GM12878 (cell line): Measurements from ENCODE around the gene GRIK2. TPM values are rescaled to one million over a fixed set of nuclear protein-coding genes. Genes with fewer than 3 reads are reported as not detected.

Experiments used
- ATAC-seq: fragments of 200-7000 bp; cut with Tn5 transposase; 3 replicates; pipeline ENCODE4 v1.9.1; 2020; ENCODE audit warnings: mild to moderate bottlenecking, moderate library complexity
- BruUV-seq: library from RNA; stranded (reverse); fragments of 400-500 nt; replicated peaks from 2 replicates; lab custom pipeline; 2021; lab: Mats Ljungman, UMichigan
- CTCF ChIA-PET: fragments of 300-600 bp; sonication (Branson Sonifier 250); formaldehyde crosslinking; extraction: SDS; loops from one replicate; lab custom pipeline; 2021; ENCODE audit warnings: inconsistent platforms; lab: Yijun Ruan, JAX
- POLR2A ChIA-PET: fragments of 350-600 bp; formaldehyde crosslinking; extraction: SDS; loops from one replicate; lab custom pipeline; 2021; ENCODE audit warnings: inconsistent platforms; lab: Charles Lee
- RAD21 ChIA-PET: fragments of 300-600 bp; sonication (Branson Sonifier 250); formaldehyde crosslinking; loops from one replicate; lab custom pipeline; 2023; ENCODE audit warnings: antibody characterized with exemption; ENCODE audit not compliant: unreplicated experiment; lab: Charles Lee
- SMC1A ChIA-PET: fragments of 300-600 bp; sonication (Branson Sonifier 250); formaldehyde crosslinking; loops from one replicate; lab custom pipeline; 2023; ENCODE audit not compliant: unreplicated experiment, uncharacterized antibody; lab: Charles Lee
- DNase-seq: peaks from one replicate; pipeline ENCODE4 v3.0.0-alpha.2; 2011; ENCODE audit warnings: low read depth, low spot score
- FAIRE-seq: peaks from 3 replicates; lab custom pipeline; 2011; peaks lifted over from hg19 to GRCh38; lab: Jason Lieb, UNC
- H2AFZ ChIP-seq: 2 replicates; pipeline ENCODE4 v1.6.0; 2011; ENCODE audit warnings: low read depth, low read length, control low read depth; ENCODE audit not compliant: control insufficient read depth
- H3K27ac ChIP-seq: 2 replicates; pipeline ENCODE4 v1.5.1; 2011; ENCODE audit warnings: control low read depth; ENCODE audit not compliant: control insufficient read depth, insufficient read depth
- H3K27me3 ChIP-seq, 2 experiments: replicated peaks in 1 of 2; 2 replicates each; pipeline versions ENCODE4 v1.6.0 to v1.6.1; 2011; ENCODE audit warnings: low read length in 1 of 2; ENCODE audit not compliant: control insufficient read depth in 2 of 2, insufficient read depth in 2 of 2
- H3K36me3 ChIP-seq, 2 experiments: 2 replicates each; pipeline ENCODE4 v1.5.1; 2011; ENCODE audit warnings: low read length in 1 of 2; ENCODE audit not compliant: control insufficient read depth in 2 of 2, insufficient read depth in 2 of 2
- H3K4me1 ChIP-seq: 2 replicates; pipeline ENCODE4 v1.6.1; 2011; ENCODE audit warnings: mild to moderate bottlenecking, low read length, moderate library complexity, mixed read lengths; ENCODE audit not compliant: control insufficient read depth, insufficient read depth
- H3K4me2 ChIP-seq: 2 replicates; pipeline ENCODE4 v1.6.0; 2011; ENCODE audit warnings: control low read depth; ENCODE audit not compliant: control insufficient read depth, insufficient read depth
- H3K4me3 ChIP-seq: fragments of 200-600 bp; sonication (generic); 2 replicates; pipeline ENCODE4 v1.5.1; 2016
- H3K79me2 ChIP-seq: 2 replicates; pipeline ENCODE4 v1.6.0; 2011; ENCODE audit warnings: low read length; ENCODE audit not compliant: control insufficient read depth, insufficient read depth
- H3K9ac ChIP-seq: 2 replicates; pipeline ENCODE4 v1.8.0; 2011; ENCODE audit warnings: low read length, control low read depth, mixed read lengths; ENCODE audit not compliant: control insufficient read depth, insufficient read depth
- H3K9me3 ChIP-seq: replicated peaks from 3 replicates; pipeline ENCODE4 v1.5.1; 2011; ENCODE audit warnings: mild to moderate bottlenecking, low read length; ENCODE audit not compliant: control insufficient read depth, insufficient read depth
- H4K20me1 ChIP-seq: 2 replicates; pipeline ENCODE4 v1.6.0; 2011; ENCODE audit not compliant: control insufficient read depth, insufficient read depth
- ESRRA ChIP-seq: IDR thresholded peaks from 2 replicates; pipeline ENCODE4 v1.6.1; 2012; ENCODE audit warnings: mild to moderate bottlenecking, low read length, improper control_type of control experiment
- IKZF1 ChIP-seq: fragments of 450-650 bp; conservative IDR thresholded peaks from 2 replicates; pipeline ENCODE4 v1.6.1; 2017; ENCODE audit warnings: antibody characterized with exemption, mild to moderate bottlenecking
- JUND ChIP-seq: IDR thresholded peaks from 2 replicates; pipeline ENCODE4 v1.6.1; 2012; ENCODE audit warnings: low read depth, mild to moderate bottlenecking, low read length, improper control_type of control experiment, moderate library complexity
- KAT2A ChIP-seq: conservative IDR thresholded peaks from 2 replicates; pipeline ENCODE4 v1.6.1; 2011; ENCODE audit warnings: low read depth, low read length; ENCODE audit not compliant: control insufficient read depth
- LARP7 ChIP-seq: fragments of 450-650 bp; IDR thresholded peaks from 2 replicates; pipeline ENCODE4 v1.6.1; 2017; ENCODE audit warnings: mild to moderate bottlenecking
- MEF2A ChIP-seq: IDR thresholded peaks from 2 replicates; pipeline ENCODE4 v1.6.1; 2011; ENCODE audit warnings: low read depth, mild to moderate bottlenecking, low read length, moderate library complexity; ENCODE audit not compliant: insufficient read depth
- NBN ChIP-seq: fragments of 450-650 bp; IDR thresholded peaks from 2 replicates; pipeline ENCODE4 v1.6.1; 2016
- RAD51 ChIP-seq: fragments of 450-650 bp; IDR thresholded peaks from 2 replicates; pipeline ENCODE4 v1.6.1; 2016; ENCODE audit warnings: moderate library complexity, mild to moderate bottlenecking, inconsistent platforms
- RBBP5 ChIP-seq: fragments of 200-600 bp; sonication (generic); conservative IDR thresholded peaks from 2 replicates; pipeline ENCODE4 v1.6.1; 2016
- RUNX3 ChIP-seq: IDR thresholded peaks from 2 replicates; pipeline ENCODE4 v1.6.1; 2012; ENCODE audit warnings: low read length, inconsistent platforms
- STAT1 ChIP-seq: fragments of 450-650 bp; conservative IDR thresholded peaks from 2 replicates; pipeline ENCODE4 v1.6.1; 2014; ENCODE audit warnings: antibody characterized with exemption, mild to moderate bottlenecking
- YBX1 ChIP-seq: fragments of 450-650 bp; IDR thresholded peaks from 2 replicates; pipeline ENCODE4 v1.6.1; 2016; ENCODE audit warnings: antibody characterized with exemption
- ZNF217 ChIP-seq: fragments of 450-650 bp; IDR thresholded peaks from 2 replicates; pipeline ENCODE4 v1.6.1; 2017; ENCODE audit warnings: antibody characterized with exemption, mild to moderate bottlenecking
- in situ Hi-C: fragments of 300-500 bp; cut with MboI; formaldehyde crosslinking; loops from 9 replicates; pipeline ENCODE4 v1.14.3; 2018; ENCODE audit warnings: mixed read lengths
- intact Hi-C: fragments of 100-400 bp; cut with micrococcal nuclease; formaldehyde crosslinking; loops from one replicate; pipeline ENCODE4 v1.14.2; 2022; ENCODE audit not compliant: unreplicated experiment
- polyA plus RNA-seq, 11 experiments: library from polyadenylated mRNA; depleted of rRNA in 4 of 11; unstranded in 6 of 11; stranded (reverse) in 5 of 11; fragments of >200 nt; fragmentation: Nextera tagmentation in 4 of 11; fragmentation: Illumina TruSeq in 1 of 11; extraction: Ambion mirVana in 4 of 11; extraction: Trizol in 1 of 11; gene quantifications; 1 replicate in 1 of 11; 2 replicates in 10 of 11; pipeline versions ENCODE4 v1.2.1 to v1.2.3, GENCODE V29; 2011 to 2016; ENCODE audit warnings: inconsistent platforms in 2 of 11, missing spikeins in 2 of 11, low read depth in 1 of 11
- total RNA-seq, 4 experiments: library from RNA; depleted of rRNA in 3 of 4; stranded (reverse); fragments of >200 nt in 3 of 4; fragmentation: Illumina TruSeq in 1 of 4; extraction: Trizol in 1 of 4; gene quantifications; 2 replicates each; pipeline versions ENCODE4 v1.2.1 to v1.2.3, GENCODE V29; 2013 to 2021
- TF ChIP-seq, protein P1 (sequence below): IDR thresholded peaks from 2 replicates; pipeline ENCODE4 v1.6.1; 2011; ENCODE audit warnings: mild to moderate bottlenecking, low read depth, low read length, moderate library complexity; ENCODE audit not compliant: insufficient replicate concordance
- TF ChIP-seq, protein P2 (sequence below): IDR thresholded peaks from 2 replicates; pipeline ENCODE4 v1.6.1; 2012; ENCODE audit warnings: low read length, inconsistent platforms
- TF ChIP-seq, protein P3 (sequence below), 3 experiments: IDR thresholded peaks in 2 of 3; conservative IDR thresholded peaks in 1 of 3; 2 replicates each; pipeline ENCODE4 v1.5.1; 2011; ENCODE audit warnings: low read depth in 3 of 3, low read length in 3 of 3, mild to moderate bottlenecking in 3 of 3, control low read depth in 2 of 3, moderate library complexity in 2 of 3, inconsistent platforms in 1 of 3, mixed read lengths in 1 of 3; ENCODE audit not compliant: control insufficient read depth in 2 of 3, insufficient read depth in 1 of 3; ENCODE audit errors: extremely low read depth in 1 of 3
- TF ChIP-seq, protein P4 (sequence below): fragments of 150-350 bp; IDR thresholded peaks from 2 replicates; pipeline ENCODE4 v1.6.1; 2014; ENCODE audit warnings: mild to moderate bottlenecking, low read depth, low read length
- TF ChIP-seq, protein P5 (sequence below): fragments of 450-650 bp; IDR thresholded peaks from 2 replicates; pipeline ENCODE4 v1.6.1; 2018; ENCODE audit warnings: borderline replicate concordance, mild to moderate bottlenecking; ENCODE audit not compliant: partially characterized antibody

The GRIK2 gene
- total and polyA plus RNA-seq, 10 of the 15 experiments (the other 5 are each of a cell fraction or from before 2014, with no cell fraction given): not detected

DNA sequence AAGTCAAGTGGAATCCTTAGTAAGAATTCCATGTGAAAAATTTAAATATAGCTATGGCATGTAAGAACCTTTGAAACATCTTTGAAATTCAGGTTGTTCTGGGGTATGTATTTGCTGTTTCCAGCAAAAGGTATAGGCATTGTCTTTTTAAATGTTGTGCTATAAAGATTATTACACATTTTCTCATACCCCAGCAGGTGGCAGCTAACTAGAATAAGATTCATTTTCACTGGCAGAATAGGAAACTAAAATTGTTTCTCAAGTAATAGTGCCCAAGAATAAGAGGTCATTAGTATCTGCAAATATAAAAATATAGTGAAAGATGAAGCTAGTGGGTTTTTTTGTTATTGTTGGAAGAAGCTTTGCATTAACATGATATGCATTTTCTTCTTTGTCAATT is 1.8 kb downstream of the GRIK2 start:
- Histone ChIP-seq H3K4me1 (no peaks in the 10 kb centered on the region), H3K27me3 (peaks cover 14 to 15% of the 10 kb centered on the region in 2 experiments)
- in situ Hi-C loops: no loop called here
- no TSS peak for BruUV-seq
- no peak for FAIRE-seq
- TF ChIP-seq ESRRA: no peak
- no peak for TF ChIP-seq IKZF1
- no peak for TF ChIP-seq RUNX3
- TF ChIP-seq KAT2A: no peak
- TF ChIP-seq, protein P1, sequence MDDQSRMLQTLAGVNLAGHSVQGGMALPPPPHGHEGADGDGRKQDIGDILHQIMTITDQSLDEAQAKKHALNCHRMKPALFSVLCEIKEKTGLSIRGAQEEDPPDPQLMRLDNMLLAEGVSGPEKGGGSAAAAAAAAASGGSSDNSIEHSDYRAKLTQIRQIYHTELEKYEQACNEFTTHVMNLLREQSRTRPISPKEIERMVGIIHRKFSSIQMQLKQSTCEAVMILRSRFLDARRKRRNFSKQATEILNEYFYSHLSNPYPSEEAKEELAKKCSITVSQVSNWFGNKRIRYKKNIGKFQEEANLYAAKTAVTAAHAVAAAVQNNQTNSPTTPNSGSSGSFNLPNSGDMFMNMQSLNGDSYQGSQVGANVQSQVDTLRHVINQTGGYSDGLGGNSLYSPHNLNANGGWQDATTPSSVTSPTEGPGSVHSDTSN: no peak
- TF ChIP-seq NBN: no peak
- TF ChIP-seq, protein P2, sequence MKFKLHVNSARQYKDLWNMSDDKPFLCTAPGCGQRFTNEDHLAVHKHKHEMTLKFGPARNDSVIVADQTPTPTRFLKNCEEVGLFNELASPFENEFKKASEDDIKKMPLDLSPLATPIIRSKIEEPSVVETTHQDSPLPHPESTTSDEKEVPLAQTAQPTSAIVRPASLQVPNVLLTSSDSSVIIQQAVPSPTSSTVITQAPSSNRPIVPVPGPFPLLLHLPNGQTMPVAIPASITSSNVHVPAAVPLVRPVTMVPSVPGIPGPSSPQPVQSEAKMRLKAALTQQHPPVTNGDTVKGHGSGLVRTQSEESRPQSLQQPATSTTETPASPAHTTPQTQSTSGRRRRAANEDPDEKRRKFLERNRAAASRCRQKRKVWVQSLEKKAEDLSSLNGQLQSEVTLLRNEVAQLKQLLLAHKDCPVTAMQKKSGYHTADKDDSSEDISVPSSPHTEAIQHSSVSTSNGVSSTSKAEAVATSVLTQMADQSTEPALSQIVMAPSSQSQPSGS: no peak
- TF ChIP-seq RBBP5: no peak
- TF ChIP-seq RAD51: no peak
- no peak for TF ChIP-seq YBX1
- TF ChIP-seq ZNF217: no peak
- TF ChIP-seq STAT1: no peak
- TF ChIP-seq, protein P3, sequence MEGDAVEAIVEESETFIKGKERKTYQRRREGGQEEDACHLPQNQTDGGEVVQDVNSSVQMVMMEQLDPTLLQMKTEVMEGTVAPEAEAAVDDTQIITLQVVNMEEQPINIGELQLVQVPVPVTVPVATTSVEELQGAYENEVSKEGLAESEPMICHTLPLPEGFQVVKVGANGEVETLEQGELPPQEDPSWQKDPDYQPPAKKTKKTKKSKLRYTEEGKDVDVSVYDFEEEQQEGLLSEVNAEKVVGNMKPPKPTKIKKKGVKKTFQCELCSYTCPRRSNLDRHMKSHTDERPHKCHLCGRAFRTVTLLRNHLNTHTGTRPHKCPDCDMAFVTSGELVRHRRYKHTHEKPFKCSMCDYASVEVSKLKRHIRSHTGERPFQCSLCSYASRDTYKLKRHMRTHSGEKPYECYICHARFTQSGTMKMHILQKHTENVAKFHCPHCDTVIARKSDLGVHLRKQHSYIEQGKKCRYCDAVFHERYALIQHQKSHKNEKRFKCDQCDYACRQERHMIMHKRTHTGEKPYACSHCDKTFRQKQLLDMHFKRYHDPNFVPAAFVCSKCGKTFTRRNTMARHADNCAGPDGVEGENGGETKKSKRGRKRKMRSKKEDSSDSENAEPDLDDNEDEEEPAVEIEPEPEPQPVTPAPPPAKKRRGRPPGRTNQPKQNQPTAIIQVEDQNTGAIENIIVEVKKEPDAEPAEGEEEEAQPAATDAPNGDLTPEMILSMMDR (IDR thresholded peaks at IDR 0.05 in 2 of 3, conservative IDR thresholded peaks at IDR 0.05 in 1 of 3; ENCODE audit: control insufficient read depth in 2 of 3, extremely low read depth in 1 of 3, insufficient read depth in 1 of 3, low read depth in 3 of 3, low read length in 3 of 3): no peak
- no peak for TF ChIP-seq LARP7
- no peak for TF ChIP-seq MEF2A
- TF ChIP-seq JUND: no peak
- TF ChIP-seq, protein P4, sequence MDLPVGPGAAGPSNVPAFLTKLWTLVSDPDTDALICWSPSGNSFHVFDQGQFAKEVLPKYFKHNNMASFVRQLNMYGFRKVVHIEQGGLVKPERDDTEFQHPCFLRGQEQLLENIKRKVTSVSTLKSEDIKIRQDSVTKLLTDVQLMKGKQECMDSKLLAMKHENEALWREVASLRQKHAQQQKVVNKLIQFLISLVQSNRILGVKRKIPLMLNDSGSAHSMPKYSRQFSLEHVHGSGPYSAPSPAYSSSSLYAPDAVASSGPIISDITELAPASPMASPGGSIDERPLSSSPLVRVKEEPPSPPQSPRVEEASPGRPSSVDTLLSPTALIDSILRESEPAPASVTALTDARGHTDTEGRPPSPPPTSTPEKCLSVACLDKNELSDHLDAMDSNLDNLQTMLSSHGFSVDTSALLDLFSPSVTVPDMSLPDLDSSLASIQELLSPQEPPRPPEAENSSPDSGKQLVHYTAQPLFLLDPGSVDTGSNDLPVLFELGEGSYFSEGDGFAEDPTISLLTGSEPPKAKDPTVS: no peak
- TF ChIP-seq, protein P5, sequence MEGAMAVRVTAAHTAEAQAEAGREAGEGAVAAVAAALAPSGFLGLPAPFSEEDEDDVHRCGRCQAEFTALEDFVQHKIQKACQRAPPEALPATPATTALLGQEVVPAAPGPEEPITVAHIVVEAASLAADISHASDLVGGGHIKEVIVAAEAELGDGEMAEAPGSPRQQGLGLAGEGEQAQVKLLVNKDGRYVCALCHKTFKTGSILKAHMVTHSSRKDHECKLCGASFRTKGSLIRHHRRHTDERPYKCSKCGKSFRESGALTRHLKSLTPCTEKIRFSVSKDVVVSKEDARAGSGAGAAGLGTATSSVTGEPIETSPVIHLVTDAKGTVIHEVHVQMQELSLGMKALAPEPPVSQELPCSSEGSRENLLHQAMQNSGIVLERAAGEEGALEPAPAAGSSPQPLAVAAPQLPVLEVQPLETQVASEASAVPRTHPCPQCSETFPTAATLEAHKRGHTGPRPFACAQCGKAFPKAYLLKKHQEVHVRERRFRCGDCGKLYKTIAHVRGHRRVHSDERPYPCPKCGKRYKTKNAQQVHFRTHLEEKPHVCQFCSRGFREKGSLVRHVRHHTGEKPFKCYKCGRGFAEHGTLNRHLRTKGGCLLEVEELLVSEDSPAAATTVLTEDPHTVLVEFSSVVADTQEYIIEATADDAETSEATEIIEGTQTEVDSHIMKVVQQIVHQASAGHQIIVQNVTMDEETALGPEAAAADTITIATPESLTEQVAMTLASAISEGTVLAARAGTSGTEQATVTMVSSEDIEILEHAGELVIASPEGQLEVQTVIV: no peak
- TF ChIP-seq, all 136 proteins: peak for 0
- no peak overlapping the region for H2AFZ ChIP-seq
- H3K27ac ChIP-seq: no peak overlapping the region
- H3K79me2 ChIP-seq: no peaks in the 10 kb centered on the region
- intact Hi-C loops: no loop called here
- DNase-seq: no peak
- POLR2A ChIA-PET: no interaction called here
- no peak overlapping the region for H3K4me3 ChIP-seq
- RAD21 ChIA-PET: no interaction called here
- SMC1A ChIA-PET: no interaction called here
- CTCF ChIA-PET: interaction anchor here (1.0 to 1.2 kb wide), 3 partner anchors 12 to 1393 kb away, joined by 3 read pairs; no protein-coding TSS in a partner anchor
- H3K36me3 ChIP-seq: no peaks in the 10 kb centered on the region
- no peak for ATAC-seq
- no peaks in the 10 kb centered on the region for H4K20me1 ChIP-seq
- no peak overlapping the region for H3K9ac ChIP-seq
- H3K4me2 ChIP-seq: no peak overlapping the region
- H3K9me3 ChIP-seq: no peaks in the 10 kb centered on the region
